ENCODE data around the gene TPST2.

TPST2 gene

GRCh38 chr22:26618455-26618854 lies 28.5 kb upstream of the TPST2 start:
- H2AFZ ChIP-seq (ENCODE audit: low read length), result no peak overlapping the region
- H3K36me3 ChIP-seq (replicated peaks; ENCODE audit: insufficient read depth, low read length), result no peaks in the 10 kb centered on the region
- no peak overlapping the region for H3K4me3 ChIP-seq (ENCODE audit: low read length)
- H3K27me3 ChIP-seq (replicated peaks; ENCODE audit: insufficient read depth, low read length), result no peaks in the 10 kb centered on the region
- H3K9ac ChIP-seq (ENCODE audit: low read length), result peak overlapping the region; percentile 61
- H3K9me3 ChIP-seq (replicated peaks; ENCODE audit: insufficient read depth, low read length), result no peaks in the 10 kb centered on the region
- H3K27ac ChIP-seq (ENCODE audit: low read length), result peak overlapping the region; percentile 91
- peak overlapping the region; percentile 71; the same call in 1 of the 2 replicates for H3K4me2 ChIP-seq (ENCODE audit: low read depth, low read length)
- no peak for TF ChIP-seq CTCF (IDR thresholded peaks at IDR 0.05; ENCODE audit: low read length)
- no peak for TF ChIP-seq EZH2 (optimal IDR thresholded peaks at IDR 0.05; ENCODE audit: low read depth, low read length)
- no peak for TF ChIP-seq EZH2phosphoT487 (IDR thresholded peaks at IDR 0.05; ENCODE audit: low read length)
- H4K20me1 ChIP-seq (ENCODE audit: insufficient read depth, low read length), result no peaks in the 10 kb centered on the region
- no peak for DNase-seq
- peaks cover 45% of the 10 kb centered on the region for H3K4me1 ChIP-seq (ENCODE audit: low read length)
- H3K9me2 ChIP-seq (replicated peaks; ENCODE audit: insufficient read depth, low read length), result no peaks in the 10 kb centered on the region
- peaks cover 11% of the 10 kb centered on the region; the same call in 1 of the 2 replicates for H3K79me2 ChIP-seq (ENCODE audit: low read length)
- peaks cover 34% of the 10 kb centered on the region for H3F3A ChIP-seq (ENCODE audit: insufficient read depth, low read length)

- Histone ChIP-seq H2AFZ (ENCODE audit: low read length) (peak within 1 kb of the TSS; percentile 60), H3K79me2 (ENCODE audit: low read length) (peaks cover 16% of the 10 kb centered on the region; the same call in 1 of the 2 replicates), H3K4me3 (ENCODE audit: low read length) (peak within 1 kb of the TSS; percentile 30), H3K36me3 (replicated peaks; ENCODE audit: insufficient read depth, low read length) (no peaks in the 10 kb centered on the region), H3F3A (ENCODE audit: insufficient read depth, low read length) (peaks cover 34% of the 10 kb centered on the region), H3K4me2 (ENCODE audit: low read depth, low read length) (peak within 1 kb of the TSS; percentile 71), H3K9ac (ENCODE audit: low read length) (peak within 1 kb of the TSS; percentile 61), H4K20me1 (ENCODE audit: insufficient read depth, low read length) (no peaks in the 10 kb centered on the region), H3K4me1 (ENCODE audit: low read length) (peaks cover 52% of the 10 kb centered on the region), H3K9me3 (replicated peaks; ENCODE audit: insufficient read depth, low read length) (no peaks in the 10 kb centered on the region), H3K27me3 (replicated peaks; ENCODE audit: insufficient read depth, low read length) (no peaks in the 10 kb centered on the region), H3K9me2 (replicated peaks; ENCODE audit: insufficient read depth, low read length) (no peaks in the 10 kb centered on the region), H3K27ac (ENCODE audit: low read length) (peak within 1 kb of the TSS; percentile 91)
- DNase-seq, result peak; percentile 91
- TF ChIP-seq EZH2 (optimal IDR thresholded peaks at IDR 0.05; ENCODE audit: low read depth, low read length), result no peak
- no peak for TF ChIP-seq CTCF (IDR thresholded peaks at IDR 0.05; ENCODE audit: low read length)
- no peak for TF ChIP-seq EZH2phosphoT487 (IDR thresholded peaks at IDR 0.05; ENCODE audit: low read length)
Measured at GRCh38 chr22:26617271-26618199, 27.6 kb upstream of the TPST2 start, which contains the start of gene CRYBB1. Gene CRYBB1, minus strand, starts transcription at chr22:26618027. Its CDS starts 1,708 bp downstream, at chr22:26616319.

GRCh38 chr22:26616650-26617049 lies 26.7 kb upstream of the TPST2 start:
- H3K27me3 ChIP-seq (replicated peaks; ENCODE audit: insufficient read depth, low read length), result no peaks in the 10 kb centered on the region
- no peak for TF ChIP-seq EZH2 (optimal IDR thresholded peaks at IDR 0.05; ENCODE audit: low read depth, low read length)
- TF ChIP-seq EZH2phosphoT487 (IDR thresholded peaks at IDR 0.05; ENCODE audit: low read length), result no peak
- no peak for TF ChIP-seq CTCF (IDR thresholded peaks at IDR 0.05; ENCODE audit: low read length)
- DNase-seq, result peak; percentile 23
- no peaks in the 10 kb centered on the region for H3K9me3 ChIP-seq (replicated peaks; ENCODE audit: insufficient read depth, low read length)
- H3F3A ChIP-seq (ENCODE audit: insufficient read depth, low read length), result peaks cover 37% of the 10 kb centered on the region
- no peaks in the 10 kb centered on the region for H3K9me2 ChIP-seq (replicated peaks; ENCODE audit: insufficient read depth, low read length)
- no peaks in the 10 kb centered on the region for H4K20me1 ChIP-seq (ENCODE audit: insufficient read depth, low read length)
- H3K4me1 ChIP-seq (ENCODE audit: low read length), result peaks cover 61% of the 10 kb centered on the region
- peaks cover 24% of the 10 kb centered on the region; the same call in 1 of the 2 replicates for H3K79me2 ChIP-seq (ENCODE audit: low read length)
- H3K4me2 ChIP-seq (ENCODE audit: low read depth, low read length), result peak overlapping the region; percentile 71
- peak overlapping the region; percentile 61 for H3K9ac ChIP-seq (ENCODE audit: low read length)
- no peaks in the 10 kb centered on the region for H3K36me3 ChIP-seq (replicated peaks; ENCODE audit: insufficient read depth, low read length)
- peak overlapping the region; percentile 91 for H3K27ac ChIP-seq (ENCODE audit: low read length)
- H3K4me3 ChIP-seq (ENCODE audit: low read length), result peak overlapping the region; percentile 30; the same call in 1 of the 2 replicates
- H2AFZ ChIP-seq (ENCODE audit: low read length), result no peak overlapping the region
